SK-N-DZ (cell line): Measurements from ENCODE around the gene LRRC63.

ENCODE experiments used
- DNase-seq: peaks from one replicate; pipeline ENCODE4 v3.0.0-alpha.2; 2015; ENCODE audit warnings: low spot score
- small RNA-seq, 2 experiments: library from RNA; depleted of rRNA; stranded (forward); fragments of <200 nt; gene quantifications; one replicate each; pipeline ENCODE3, GENCODE V24; 2014

The LRRC63 gene

GRCh38 chr13:46310066-46310465 lies 98.3 kb downstream of the LRRC63 start:
- DNase-seq = no peak

GRCh38 chr13:46311217-46311616 lies 99.5 kb downstream of the LRRC63 start:
- DNase-seq = no peak

- no peak for DNase-seq
These were observed 101.3 kb downstream of the LRRC63 start for GRCh38 chr13:46313024-46313423.

GRCh38 chr13:46313432-46314257 lies 101.9 kb downstream of the LRRC63 start:
- no peak for DNase-seq

GRCh38 chr13:46314587-46314986 lies 102.9 kb downstream of the LRRC63 start:
- DNase-seq = no peak

DNA sequence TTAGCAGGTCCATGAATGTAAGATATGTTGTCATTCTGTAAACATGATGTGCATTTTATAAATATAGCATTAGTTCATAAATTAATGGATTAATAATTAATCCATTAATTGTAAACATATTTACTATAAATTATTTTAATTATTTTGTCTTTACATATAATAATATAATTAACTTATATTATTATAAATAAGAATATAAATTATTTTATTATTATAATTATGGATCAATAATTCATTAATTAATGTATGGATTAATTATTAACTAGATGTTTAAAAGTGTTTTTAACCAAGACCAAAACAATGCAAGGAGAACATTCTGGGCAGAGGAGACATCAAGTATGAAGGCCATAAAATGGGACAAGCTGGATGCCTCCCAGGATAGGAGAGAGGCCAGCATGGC lies 103.3 kb downstream of the LRRC63 start:
- no peak for DNase-seq

DNA sequence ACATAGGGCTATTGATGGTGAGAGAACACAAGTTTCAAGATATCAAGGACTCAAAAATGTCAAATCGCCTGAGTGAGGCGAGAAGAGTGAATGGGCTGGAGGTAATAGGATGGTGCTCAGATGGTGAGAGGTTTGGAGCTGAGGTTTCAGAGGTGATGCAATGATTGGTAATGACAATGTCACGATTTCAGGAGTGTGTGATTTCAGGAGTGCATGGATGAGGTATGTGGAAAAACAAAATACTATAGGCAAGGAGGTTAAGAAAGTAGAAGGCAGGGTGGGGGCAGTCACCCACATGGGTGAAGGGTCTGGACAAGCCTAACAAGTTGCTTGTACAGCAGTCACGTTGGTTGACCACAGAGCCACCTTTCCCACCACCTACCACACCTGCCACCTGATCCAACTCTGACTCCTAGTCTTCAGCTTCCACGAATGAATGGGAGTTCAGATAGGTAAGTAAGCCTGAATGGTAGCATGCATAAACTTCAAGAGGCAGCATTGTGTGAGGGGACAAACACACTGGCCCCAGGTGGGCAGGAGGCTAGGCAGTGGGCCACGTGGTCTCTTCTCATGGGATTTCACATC lies 103.9 kb downstream of the LRRC63 start:
- DNase-seq = no peak

DNA sequence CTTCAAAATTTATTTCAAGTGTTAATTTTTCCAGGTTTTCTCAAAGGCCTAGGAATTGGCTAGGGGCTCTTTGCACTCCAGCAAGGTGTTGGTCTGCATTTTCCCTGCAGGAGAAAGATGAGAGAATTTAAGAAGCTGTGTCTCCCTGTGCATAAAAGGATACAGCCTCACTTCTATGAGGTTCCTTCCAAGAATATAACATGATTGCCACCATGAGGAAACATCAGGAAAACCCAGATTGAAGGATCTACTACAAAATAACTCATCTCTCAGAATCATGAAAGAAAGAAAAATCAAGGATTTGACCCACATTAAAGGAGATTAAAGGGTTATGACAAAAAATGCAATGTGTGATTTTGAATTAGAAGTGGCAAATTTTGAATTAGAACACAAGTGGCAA lies 105.4 kb downstream of the LRRC63 start:
- no peak for DNase-seq

GRCh38 chr13:46318986-46319385 lies 107.3 kb downstream of the LRRC63 start:
- no peak for DNase-seq

DNA sequence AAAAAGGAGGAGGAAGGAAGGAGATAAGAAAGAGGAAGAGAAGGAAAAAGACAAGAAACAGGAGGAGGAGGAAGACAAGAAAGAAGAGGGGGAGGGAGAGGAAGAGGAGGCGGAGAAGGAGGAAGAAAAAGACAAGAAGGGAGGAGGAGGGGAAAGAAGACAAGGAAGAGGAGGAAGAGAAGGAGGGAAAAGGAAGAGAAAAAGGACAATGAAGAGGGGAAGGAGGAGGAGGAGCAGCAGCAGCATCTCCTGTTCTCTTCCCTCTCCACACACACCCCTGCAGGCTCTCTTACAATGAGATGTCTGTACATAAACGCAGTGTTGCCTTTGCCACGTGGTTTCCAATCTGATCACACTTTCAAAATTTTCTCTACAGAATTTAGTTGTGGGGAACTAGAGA lies 108.7 kb downstream of the LRRC63 start:
- no peak for DNase-seq

- DNase-seq = peak; percentile 21
These were observed 109.1 kb downstream of the LRRC63 start for GRCh38 chr13:46320821-46321220.

DNA sequence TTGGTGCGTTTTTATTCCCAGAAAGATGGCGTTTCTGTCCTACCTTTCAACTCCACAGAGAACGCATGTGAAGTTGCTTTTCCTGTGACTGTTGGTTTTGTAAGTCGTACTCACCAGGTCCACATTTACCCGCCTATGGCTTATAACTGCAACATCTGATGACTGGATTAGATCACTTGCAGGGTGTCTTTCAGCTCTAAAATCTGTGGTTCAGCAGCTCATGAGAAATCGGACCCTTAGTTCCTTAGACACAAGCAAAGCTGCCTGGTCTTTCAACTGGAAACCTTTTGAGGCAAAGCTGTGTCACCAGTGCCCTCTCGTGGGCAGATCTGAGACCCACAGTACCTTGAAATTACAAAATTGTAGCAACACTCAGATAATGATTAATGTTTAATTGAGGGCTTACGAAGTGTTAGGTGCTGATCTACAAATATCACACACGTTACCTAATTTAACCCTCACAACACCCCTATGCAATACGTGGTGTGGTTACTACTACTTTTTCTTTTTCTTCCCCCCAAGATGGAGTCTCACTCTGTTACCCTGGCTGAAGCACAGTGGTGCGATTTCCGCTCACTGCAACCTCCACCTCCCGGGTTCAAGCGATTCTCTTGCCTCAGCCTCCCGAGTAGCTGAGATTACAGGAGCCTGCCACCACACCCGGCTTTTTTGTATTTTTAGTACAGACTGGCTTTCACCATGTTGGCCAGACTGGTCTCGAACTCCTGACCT lies 109.9 kb downstream of the LRRC63 start:
- DNase-seq = peak; percentile 78

DNA sequence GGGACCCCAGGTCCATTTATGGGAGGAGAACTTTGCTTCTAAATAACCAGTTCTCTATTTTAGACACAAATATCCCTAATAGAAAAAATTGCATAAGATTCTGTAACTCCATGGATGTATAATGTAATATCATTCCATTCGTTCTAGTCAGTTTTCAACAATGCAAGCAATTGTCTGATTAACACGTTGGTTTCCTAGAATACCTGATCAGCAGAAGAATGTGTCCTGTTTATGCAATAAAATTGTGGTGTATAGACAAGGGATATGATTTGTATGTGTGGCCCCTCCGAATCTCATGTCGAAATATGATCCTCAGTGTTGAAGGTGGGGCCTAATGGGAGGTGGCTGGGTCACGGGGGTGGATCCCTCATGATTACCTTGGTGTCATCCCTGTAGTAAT lies 113.2 kb downstream of the LRRC63 start:
- DNase-seq = no peak

Small RNA genes lying within 50 kb of the gene (small RNA-seq; reads per million reads assigned to genes)
- gene RN7SKP5 (0 reads per million in 2 experiments), gene RN7SL288P (0 to 0.09 reads per million in 2 experiments)
